ENCODE results near the gene PYHIN1.

Gene PYHIN1

DNA sequence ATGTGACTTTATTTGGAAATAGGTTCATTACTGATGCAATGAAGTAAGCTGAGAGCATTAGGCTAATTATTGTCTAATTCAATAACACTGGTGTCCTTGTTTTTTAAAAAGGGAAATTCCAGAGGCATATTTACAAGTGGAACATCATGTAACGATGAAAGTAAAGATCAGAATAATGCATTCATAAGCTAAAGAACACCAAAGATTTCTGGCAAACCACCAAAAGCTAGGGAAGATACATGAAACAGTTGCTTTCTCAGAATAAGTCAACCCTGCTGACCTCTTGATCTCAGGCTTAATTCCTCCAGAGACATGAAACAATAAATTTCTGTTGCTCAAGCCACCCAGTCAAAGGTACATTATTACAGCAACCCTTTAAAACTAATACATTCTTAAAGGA, 58.1 kb downstream of the PYHIN1 start:
- CTCF ChIA-PET, result interaction anchor here (0.6 to 1.1 kb wide), 2 partner anchors 9 to 11 kb away, joined by 3 read pairs; no protein-coding TSS in a partner anchor

DNA sequence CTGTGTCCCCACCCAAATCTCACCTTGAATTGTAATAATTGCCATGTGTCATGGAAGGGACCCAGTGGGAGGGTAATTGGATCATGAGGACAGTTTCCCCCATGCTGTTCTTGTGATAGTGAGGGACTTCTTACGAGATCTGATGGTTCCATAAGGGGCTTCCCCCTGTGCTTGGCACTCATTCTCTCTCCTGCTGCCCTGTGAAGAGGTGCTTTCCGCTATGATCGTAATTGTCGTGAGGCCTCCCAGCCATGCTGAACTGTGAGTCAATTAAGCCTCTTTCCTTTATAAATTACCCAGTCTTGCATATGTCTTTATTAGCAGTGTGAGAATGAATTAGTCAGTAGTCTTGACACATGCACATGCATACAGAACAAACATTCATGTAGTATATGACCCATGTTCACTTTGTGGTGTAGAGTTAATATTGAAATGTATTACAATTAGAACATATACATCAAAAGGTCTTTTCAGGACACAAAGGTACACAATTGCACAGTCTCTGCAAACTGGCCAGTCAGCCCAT, 61.5 kb downstream of the PYHIN1 start:
- CTCF ChIA-PET, result no interaction called here
- no peak for DNase-seq (ENCODE audit: extremely low spot score)
- POLR2A ChIA-PET, result no interaction called here
- TF ChIP-seq, protein P1, sequence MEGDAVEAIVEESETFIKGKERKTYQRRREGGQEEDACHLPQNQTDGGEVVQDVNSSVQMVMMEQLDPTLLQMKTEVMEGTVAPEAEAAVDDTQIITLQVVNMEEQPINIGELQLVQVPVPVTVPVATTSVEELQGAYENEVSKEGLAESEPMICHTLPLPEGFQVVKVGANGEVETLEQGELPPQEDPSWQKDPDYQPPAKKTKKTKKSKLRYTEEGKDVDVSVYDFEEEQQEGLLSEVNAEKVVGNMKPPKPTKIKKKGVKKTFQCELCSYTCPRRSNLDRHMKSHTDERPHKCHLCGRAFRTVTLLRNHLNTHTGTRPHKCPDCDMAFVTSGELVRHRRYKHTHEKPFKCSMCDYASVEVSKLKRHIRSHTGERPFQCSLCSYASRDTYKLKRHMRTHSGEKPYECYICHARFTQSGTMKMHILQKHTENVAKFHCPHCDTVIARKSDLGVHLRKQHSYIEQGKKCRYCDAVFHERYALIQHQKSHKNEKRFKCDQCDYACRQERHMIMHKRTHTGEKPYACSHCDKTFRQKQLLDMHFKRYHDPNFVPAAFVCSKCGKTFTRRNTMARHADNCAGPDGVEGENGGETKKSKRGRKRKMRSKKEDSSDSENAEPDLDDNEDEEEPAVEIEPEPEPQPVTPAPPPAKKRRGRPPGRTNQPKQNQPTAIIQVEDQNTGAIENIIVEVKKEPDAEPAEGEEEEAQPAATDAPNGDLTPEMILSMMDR (IDR thresholded peaks at IDR 0.05; ENCODE audit: control extremely low read depth, extremely low read depth, low read depth, missing control alignments), result no peak

More for the DNA sequence above, 58.1 kb downstream of the PYHIN1 start:
- POLR2A ChIA-PET, result no interaction called here
- TF ChIP-seq, protein P1 (IDR thresholded peaks at IDR 0.05; ENCODE audit: control extremely low read depth, extremely low read depth, low read depth, missing control alignments), result no peak
- no peak for DNase-seq (ENCODE audit: extremely low spot score)

DNA sequence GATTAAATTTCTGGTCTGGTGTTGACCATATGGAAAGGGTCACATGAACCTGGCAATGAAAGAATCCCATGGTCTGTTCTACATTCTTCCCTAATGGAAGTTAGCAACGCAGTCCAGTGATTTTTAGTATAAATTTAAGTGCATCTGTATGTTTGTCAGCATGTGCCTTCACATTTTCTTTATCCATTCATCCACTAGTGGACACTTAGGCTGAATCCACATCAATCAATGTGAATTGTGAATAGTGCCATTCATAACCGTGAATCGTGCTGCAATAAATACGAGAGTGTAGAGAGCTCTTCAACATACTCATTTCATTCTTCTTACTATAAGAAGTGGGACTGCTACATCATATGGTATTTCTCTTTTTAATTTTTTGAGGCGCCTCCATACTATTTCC, 65.6 kb downstream of the PYHIN1 start:
- CTCF ChIA-PET, result interaction anchor here (0.9 to 3.0 kb wide), 5 partner anchors 11 to 794 kb away, joined by 3 to 17 read pairs (median 8); partner anchors contain the start of genes AIM2 and IFI16
- POLR2A ChIA-PET, result no interaction called here
- DNase-seq (ENCODE audit: extremely low spot score), result no peak
- TF ChIP-seq, protein P1 (IDR thresholded peaks at IDR 0.05; ENCODE audit: control extremely low read depth, extremely low read depth, low read depth, missing control alignments), result no peak

DNA sequence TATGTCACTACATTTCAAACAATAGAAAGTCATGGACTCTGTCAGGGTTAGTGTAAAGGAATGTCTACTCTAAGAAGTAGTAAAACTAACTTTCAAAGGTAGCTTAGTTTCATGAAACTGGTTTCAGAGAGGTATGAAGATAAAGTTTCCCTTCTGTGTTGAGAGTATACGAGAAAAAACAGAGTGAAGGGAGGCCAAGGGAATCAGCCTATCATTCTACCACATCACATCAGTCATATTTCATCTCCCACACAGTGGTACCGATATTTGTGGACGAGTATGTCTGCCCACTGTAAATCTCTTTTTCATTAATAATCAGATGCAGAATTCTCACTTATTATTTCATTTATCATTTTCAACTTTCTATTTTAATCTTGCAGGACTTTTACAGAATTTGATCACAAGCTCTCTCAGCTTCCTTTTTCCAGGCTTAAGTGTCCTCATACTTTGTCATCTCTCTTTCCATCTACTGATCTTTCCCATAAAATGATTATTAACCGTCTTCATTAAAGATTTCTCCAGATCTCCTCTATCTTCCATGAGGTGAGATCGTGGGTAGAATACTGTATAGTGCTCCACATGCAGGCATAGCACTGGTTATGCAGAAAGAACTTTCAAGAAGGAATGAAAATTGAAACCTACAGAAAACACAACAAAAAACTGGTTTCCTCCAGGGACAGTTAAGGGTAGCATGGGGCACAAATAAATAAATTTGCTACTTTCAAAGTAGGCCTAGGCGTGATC, 66.9 kb downstream of the PYHIN1 start:
- DNase-seq (ENCODE audit: extremely low spot score), result no peak
- TF ChIP-seq, protein P1 (IDR thresholded peaks at IDR 0.05; ENCODE audit: control extremely low read depth, extremely low read depth, low read depth, missing control alignments), result no peak
- POLR2A ChIA-PET, result interaction anchor here (0.5 kb wide), 1 partner anchor 1020 kb away, joined by 3 read pairs; no protein-coding TSS in a partner anchor
- CTCF ChIA-PET, result interaction anchor here (0.7 to 3.0 kb wide), 27 partner anchors 9 to 1493 kb away, joined by 3 to 17 read pairs (median 3); partner anchors contain the start of genes AIM2 and IFI16

DNA sequence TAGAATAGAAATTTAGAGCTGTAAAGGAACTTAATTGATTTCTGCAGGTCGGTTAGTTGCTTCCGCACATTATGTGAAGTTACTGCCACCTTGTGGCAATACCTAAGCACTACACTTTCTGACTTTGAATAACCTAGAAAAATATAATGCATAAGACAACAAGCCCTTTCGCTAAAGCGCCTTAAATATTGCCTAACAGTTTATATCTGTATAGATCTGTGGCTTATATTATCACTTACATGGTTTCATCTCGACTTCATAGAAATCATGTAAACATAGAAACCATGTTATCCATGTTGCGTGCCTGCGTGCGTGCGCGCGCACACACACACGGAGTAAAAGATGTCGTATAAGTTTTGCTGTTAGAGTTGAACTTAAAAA, 67.4 kb downstream of the PYHIN1 start:
- ChIA-PET CTCF (interaction anchor here (0.9 to 3.0 kb wide), 24 partner anchors 11 to 1494 kb away, joined by 3 to 16 read pairs (median 4); partner anchors contain the start of genes AIM2 and IFI16), POLR2A (interaction anchor here (0.5 kb wide), 1 partner anchor 1020 kb away, joined by 3 read pairs; no protein-coding TSS in a partner anchor)
- DNase-seq (ENCODE audit: extremely low spot score), result peak; percentile 56
- TF ChIP-seq, protein P1 (IDR thresholded peaks at IDR 0.05; ENCODE audit: control extremely low read depth, extremely low read depth, low read depth, missing control alignments), result peak; percentile 85

DNA sequence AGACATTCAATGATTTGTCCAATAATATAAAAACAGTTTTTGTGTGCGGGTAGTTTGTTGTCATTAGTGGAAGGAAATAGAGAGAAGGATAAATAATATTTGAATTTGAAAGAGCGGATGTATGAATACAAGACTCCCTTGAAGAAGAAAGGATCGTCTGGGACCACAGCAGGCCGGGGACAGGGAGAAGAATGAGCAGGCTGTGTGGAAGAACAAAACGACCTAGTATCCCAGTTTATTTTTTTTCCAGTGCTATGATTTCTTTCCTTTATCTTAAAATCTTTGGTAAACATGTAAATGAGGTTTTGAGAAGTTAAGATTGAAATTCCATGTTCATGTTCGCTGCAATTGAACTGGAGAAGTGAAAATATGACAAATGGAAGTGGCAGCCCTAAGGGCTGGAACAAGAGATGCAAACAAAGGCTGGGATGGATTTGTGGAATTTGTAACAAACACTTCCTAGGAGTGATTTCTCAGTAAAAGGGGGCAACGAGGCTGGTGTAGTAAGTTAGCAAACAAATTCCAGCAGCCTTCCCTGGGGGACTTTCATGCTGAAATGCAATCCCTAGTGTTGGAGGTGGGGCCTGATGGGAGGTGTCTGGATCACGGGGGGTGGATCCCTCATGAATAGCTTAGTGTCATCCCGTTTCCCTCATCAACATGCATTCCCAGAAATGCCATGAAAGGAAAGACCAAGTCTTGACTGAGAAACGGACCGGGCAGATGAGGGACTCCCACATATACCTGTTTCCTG, 68.1 kb downstream of the PYHIN1 start:
- no peak for DNase-seq (ENCODE audit: extremely low spot score)
- ChIA-PET CTCF (interaction anchor here (0.8 to 1.5 kb wide), 4 partner anchors 9 to 493 kb away, joined by 3 to 5 read pairs (median 4); partner anchors contain the start of gene IFI16), POLR2A (no interaction called here)
- TF ChIP-seq, protein P1 (IDR thresholded peaks at IDR 0.05; ENCODE audit: control extremely low read depth, extremely low read depth, low read depth, missing control alignments), result no peak
